ENCODE data around the gene ARTN.

DNA sequence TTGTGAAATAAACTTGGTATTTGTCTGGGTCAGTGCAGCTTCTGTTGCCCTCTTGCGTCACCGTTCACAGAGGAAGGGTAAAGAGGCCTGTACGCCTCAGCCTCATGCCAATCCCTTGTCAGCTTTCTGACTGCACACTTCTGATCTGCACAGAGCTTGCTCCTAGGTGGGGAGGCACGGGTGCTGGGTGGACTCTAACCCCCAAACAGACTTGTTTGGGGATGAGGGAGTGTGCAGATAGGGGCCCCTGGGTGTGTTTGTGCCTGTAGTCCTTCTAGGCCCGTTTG lies 44.6 kb downstream of the ARTN start:
- TF ChIP-seq EZH2 (IDR thresholded peaks at IDR 0.05; ENCODE audit: low read depth) = no peak
- TF ChIP-seq, protein P1, sequence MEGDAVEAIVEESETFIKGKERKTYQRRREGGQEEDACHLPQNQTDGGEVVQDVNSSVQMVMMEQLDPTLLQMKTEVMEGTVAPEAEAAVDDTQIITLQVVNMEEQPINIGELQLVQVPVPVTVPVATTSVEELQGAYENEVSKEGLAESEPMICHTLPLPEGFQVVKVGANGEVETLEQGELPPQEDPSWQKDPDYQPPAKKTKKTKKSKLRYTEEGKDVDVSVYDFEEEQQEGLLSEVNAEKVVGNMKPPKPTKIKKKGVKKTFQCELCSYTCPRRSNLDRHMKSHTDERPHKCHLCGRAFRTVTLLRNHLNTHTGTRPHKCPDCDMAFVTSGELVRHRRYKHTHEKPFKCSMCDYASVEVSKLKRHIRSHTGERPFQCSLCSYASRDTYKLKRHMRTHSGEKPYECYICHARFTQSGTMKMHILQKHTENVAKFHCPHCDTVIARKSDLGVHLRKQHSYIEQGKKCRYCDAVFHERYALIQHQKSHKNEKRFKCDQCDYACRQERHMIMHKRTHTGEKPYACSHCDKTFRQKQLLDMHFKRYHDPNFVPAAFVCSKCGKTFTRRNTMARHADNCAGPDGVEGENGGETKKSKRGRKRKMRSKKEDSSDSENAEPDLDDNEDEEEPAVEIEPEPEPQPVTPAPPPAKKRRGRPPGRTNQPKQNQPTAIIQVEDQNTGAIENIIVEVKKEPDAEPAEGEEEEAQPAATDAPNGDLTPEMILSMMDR (conservative IDR thresholded peaks at IDR 0.05) = no peak
